ENCODE measurements around the gene PRR23E. TPM values are rescaled to one million over a fixed set of nuclear protein-coding genes. Genes with fewer than 3 reads are reported as not detected.

Gene PRR23E
- total and polyA plus RNA-seq, 10 of the 15 experiments (the other 5 are each of a cell fraction or from before 2014, with no cell fraction given) = not detected

GRCh38 chr3:127185268-127185667, 7.7 kb upstream of the PRR23E start:
- POLR2A ChIA-PET = no interaction called here
- WGBS (ENCODE audit: insufficient coverage, insufficient replicate concordance, low lambda C conversion rate, missing lambda C conversion rate) = 30% methylated on average over 3 of the region's 3 CpGs
- RAD21 ChIA-PET (ENCODE audit: unreplicated experiment) = interaction anchor here (0.6 kb wide), 1 partner anchor 624 kb away, joined by 3 read pairs; no protein-coding TSS in a partner anchor

More at GRCh38 chr3:127185268-127185667, 7.7 kb upstream of the PRR23E start:
- FAIRE-seq = no peak
- in situ Hi-C loops (cut with MboI) (no loop called here), intact Hi-C loops (cut with micrococcal nuclease; ENCODE audit: unreplicated experiment) (no loop called here)
- no peaks in the 10 kb centered on the region for H3K4me1 ChIP-seq (ENCODE audit: control insufficient read depth, insufficient read depth, low read length)
- no peaks in the 10 kb centered on the region for H3K36me3 ChIP-seq (ENCODE audit: control insufficient read depth in 2 of 2, insufficient read depth in 2 of 2, low read length in 1 of 2)
- H3K4me2 ChIP-seq (ENCODE audit: control insufficient read depth, insufficient read depth) = no peak overlapping the region
- H3K27me3 ChIP-seq (replicated peaks in 1 of 2; ENCODE audit: control insufficient read depth in 2 of 2, insufficient read depth in 2 of 2, low read length in 1 of 2) = no peaks in the 10 kb centered on the region
- H3K27ac ChIP-seq (ENCODE audit: control insufficient read depth, insufficient read depth) = no peak overlapping the region
- H3K79me2 ChIP-seq (ENCODE audit: control insufficient read depth, insufficient read depth, low read length) = no peaks in the 10 kb centered on the region
- H4K20me1 ChIP-seq (ENCODE audit: control insufficient read depth, insufficient read depth) = no peaks in the 10 kb centered on the region
- BruUV-seq (replicated peaks) = no TSS peak
- SMC1A ChIA-PET (ENCODE audit: uncharacterized antibody, unreplicated experiment) = interaction anchor here (0.6 to 1.1 kb wide), 2 partner anchors 9 to 15 kb away, joined by 3 to 5 read pairs; no protein-coding TSS in a partner anchor
- DNase-seq (ENCODE audit: low read depth, low spot score) = no peak
- H3K4me3 ChIP-seq = no peak overlapping the region
- no peak for TF ChIP-seq RAD51 (IDR thresholded peaks at IDR 0.05)
- no peak for TF ChIP-seq PRDM15 (CRISPR knock-in tag; IDR thresholded peaks at IDR 0.05)
- TF ChIP-seq NRF1 (conservative IDR thresholded peaks at IDR 0.05; ENCODE audit: low read depth, low read length) = no peak
- no peak for TF ChIP-seq MXI1 (IDR thresholded peaks at IDR 0.05; ENCODE audit: low read depth, low read length)
- TF ChIP-seq CUX1 (IDR thresholded peaks at IDR 0.05; ENCODE audit: insufficient replicate concordance, low read depth, low read length) = no peak
- no peak for TF ChIP-seq SIX5 (IDR thresholded peaks at IDR 0.05; ENCODE audit: low read depth, low read length, severe bottlenecking)
- TF ChIP-seq STAT1 (conservative IDR thresholded peaks at IDR 0.05) = no peak
- H2AFZ ChIP-seq (ENCODE audit: control insufficient read depth, low read depth, low read length) = no peak overlapping the region
- no peak for ATAC-seq
- CTCF ChIA-PET = no interaction called here
- no peak overlapping the region for H3K9ac ChIP-seq (ENCODE audit: control insufficient read depth, insufficient read depth, low read length)
- H3K9me3 ChIP-seq (replicated peaks; ENCODE audit: control insufficient read depth, insufficient read depth, low read length) = no peaks in the 10 kb centered on the region
